SK-N-MC (cell line): Measurements from ENCODE around the gene PDE6D.

Experiments
- EZH2 ChIP-seq: fragments of 200-600 bp; sonication (generic); IDR thresholded peaks from one replicate; pipeline ENCODE4 v1.6.1; 2017; ENCODE audit warnings: antibody characterized with exemption
- FOXP2 ChIP-seq: optimal IDR thresholded peaks from 2 replicates; pipeline ENCODE3; 2011; ENCODE audit warnings: mild to moderate bottlenecking, moderate library complexity; ENCODE audit not compliant: insufficient read depth; ENCODE audit errors: extremely low read length, control extremely low read depth
- POLR2AphosphoS5 ChIP-seq: IDR thresholded peaks from 2 replicates; pipeline ENCODE4 v1.6.1; 2012; ENCODE audit warnings: mild to moderate bottlenecking, low read depth, low read length, borderline replicate concordance

- no peak for TF ChIP-seq EZH2
- TF ChIP-seq POLR2AphosphoS5, result no peak
- TF ChIP-seq FOXP2, result no peak
Observed at GRCh38 chr2:231718799-231719198, 62.3 kb downstream of the PDE6D start.
